Measurements from ENCODE around the gene LIX1. TPM values are rescaled to one million over a fixed set of nuclear protein-coding genes. Genes with fewer than 3 reads are reported as not detected.

LIX1 gene
- total RNA-seq = not detected in 2 replicates

GRCh38 chr5:97142521-97143254, at the start of gene LIX1:
Gene LIX1 (minus strand): TSS chr5:97142611. CDS start chr5:97142576, 35 bp downstream.

GRCh38 chr5:97183100-97183929, 40.9 kb upstream of the LIX1 start, which contains the start of gene RIOK2:
Gene RIOK2 (minus strand): TSS chr5:97183247. CDS start chr5:97183191, 56 bp downstream.

Other genes with a start within 250 kb of the LIX1 start
- 45.4 and 52.7 TPM in 2 replicates for gene LNPEP, start 206.5 kb downstream of the LIX1 start, total RNA-seq
- 24.9 and 27.9 TPM in 2 replicates for gene RIOK2, start 40.6 kb upstream of the LIX1 start, total RNA-seq

All from smooth muscle cell of the pulmonary artery (primary cell).